ENCODE measurements around the gene PAX2. TPM values are rescaled to one million over a fixed set of nuclear protein-coding genes. Genes with fewer than 3 reads are reported as not detected.
"Not testable (repeated sequence)": the region's sequence is repeated elsewhere in the genome, so short reads cannot be mapped to it uniquely, and the experiment has no call there.

Gene PAX2
- 0.18 and 0.30 TPM in 2 replicates for total RNA-seq

GRCh38 chr10:100744987-100745881 lies at the start of gene PAX2:
TSS of gene PAX2 (plus strand) at chr10:100745582. CDS start at chr10:100746261, 679 bp downstream.
- no peaks in the 10 kb centered on the region for H3K9me3 Mint-ChIP-seq
- peak within 1 kb of the TSS; percentile 3 for H3K4me3 Mint-ChIP-seq (ENCODE audit: low read depth)
- H3K27me3 Mint-ChIP-seq (ENCODE audit: low read depth) = peaks cover 79% of the 10 kb centered on the region
- H3K36me3 Mint-ChIP-seq (ENCODE audit: low read depth) = peaks cover 4% of the 10 kb centered on the region
- no peak for DNase-seq (ENCODE audit: low spot score)
- intact Hi-C loops (cut with micrococcal nuclease) = loop anchor here (2.0 to 10.0 kb wide), 7 partner anchors 73 to 1213 kb away; partner anchors contain the start of gene NKX2-3
- peaks cover 9% of the 10 kb centered on the region for H3K4me1 Mint-ChIP-seq (ENCODE audit: low read depth)
- peak within 1 kb of the TSS; percentile 40 for H3K27ac Mint-ChIP-seq

GRCh38 chr10:100696477-100696901 lies 48.9 kb upstream of the PAX2 start:
- Mint-ChIP-seq H3K4me1 (ENCODE audit: low read depth) (peaks cover 7% of the 10 kb centered on the region), H3K27me3 (ENCODE audit: low read depth) (peaks cover 16% of the 10 kb centered on the region), H3K4me3 (ENCODE audit: low read depth) (no peak overlapping the region), H3K9me3 (no peaks in the 10 kb centered on the region), H3K27ac (no peak overlapping the region), H3K36me3 (ENCODE audit: low read depth) (no peaks in the 10 kb centered on the region)
- intact Hi-C loops (cut with micrococcal nuclease) = no loop called here
- DNase-seq (ENCODE audit: low spot score) = no peak

- no peak for DNase-seq (ENCODE audit: low spot score)
- Mint-ChIP-seq H3K4me3 (ENCODE audit: low read depth) (no peak overlapping the region), H3K36me3 (ENCODE audit: low read depth) (no peaks in the 10 kb centered on the region), H3K4me1 (ENCODE audit: low read depth) (peaks cover 7% of the 10 kb centered on the region), H3K27ac (no peak overlapping the region), H3K9me3 (no peaks in the 10 kb centered on the region), H3K27me3 (ENCODE audit: low read depth) (peaks cover 16% of the 10 kb centered on the region)
- intact Hi-C loops (cut with micrococcal nuclease) = no loop called here
Observed at GRCh38 chr10:100697070-100697469, 48.3 kb upstream of the PAX2 start.

GRCh38 chr10:100697631-100698030 lies 47.8 kb upstream of the PAX2 start:
- intact Hi-C loops (cut with micrococcal nuclease) = no loop called here
- Mint-ChIP-seq H3K9me3 (no peaks in the 10 kb centered on the region), H3K27me3 (ENCODE audit: low read depth) (peaks cover 16% of the 10 kb centered on the region), H3K36me3 (ENCODE audit: low read depth) (no peaks in the 10 kb centered on the region), H3K4me1 (ENCODE audit: low read depth) (peaks cover 7% of the 10 kb centered on the region), H3K4me3 (ENCODE audit: low read depth) (no peak overlapping the region), H3K27ac (no peak overlapping the region)
- DNase-seq (ENCODE audit: low spot score) = no peak

GRCh38 chr10:100701704-100702103 lies 43.7 kb upstream of the PAX2 start:
- H3K36me3 Mint-ChIP-seq (ENCODE audit: low read depth); intact Hi-C loops (cut with micrococcal nuclease); H3K4me1 Mint-ChIP-seq (ENCODE audit: low read depth); H3K27ac Mint-ChIP-seq; H3K4me3 Mint-ChIP-seq (ENCODE audit: low read depth); DNase-seq (ENCODE audit: low spot score); H3K9me3 Mint-ChIP-seq: not testable (repeated sequence)
- peaks cover 22% of the 10 kb centered on the region for H3K27me3 Mint-ChIP-seq (ENCODE audit: low read depth)

GRCh38 chr10:100705139-100705538 lies 40.2 kb upstream of the PAX2 start:
- Mint-ChIP-seq H3K4me3 (ENCODE audit: low read depth) (no peak overlapping the region), H3K36me3 (ENCODE audit: low read depth) (no peaks in the 10 kb centered on the region), H3K27ac (no peak overlapping the region), H3K9me3 (no peaks in the 10 kb centered on the region), H3K27me3 (ENCODE audit: low read depth) (peaks cover 35% of the 10 kb centered on the region), H3K4me1 (ENCODE audit: low read depth) (no peaks in the 10 kb centered on the region)
- intact Hi-C loops (cut with micrococcal nuclease) = no loop called here
- DNase-seq (ENCODE audit: low spot score) = no peak

GRCh38 chr10:100707261-100707848 lies 38.0 kb upstream of the PAX2 start:
- Mint-ChIP-seq H3K27ac (no peak overlapping the region), H3K36me3 (ENCODE audit: low read depth) (no peaks in the 10 kb centered on the region), H3K4me1 (ENCODE audit: low read depth) (no peaks in the 10 kb centered on the region)

GRCh38 chr10:100709146-100710082 lies 36.0 kb upstream of the PAX2 start:
- Mint-ChIP-seq H3K36me3 (ENCODE audit: low read depth) (no peaks in the 10 kb centered on the region), H3K9me3 (no peaks in the 10 kb centered on the region), H3K4me1 (ENCODE audit: low read depth) (no peaks in the 10 kb centered on the region), H3K4me3 (ENCODE audit: low read depth) (no peak overlapping the region), H3K27me3 (ENCODE audit: low read depth) (peaks cover 65% of the 10 kb centered on the region), H3K27ac (no peak overlapping the region)
- intact Hi-C loops (cut with micrococcal nuclease) = no loop called here
- DNase-seq (ENCODE audit: low spot score) = no peak

More at GRCh38 chr10:100707261-100707848, 38.0 kb upstream of the PAX2 start:
- Mint-ChIP-seq H3K27me3 (ENCODE audit: low read depth) (peaks cover 55% of the 10 kb centered on the region), H3K9me3 (no peaks in the 10 kb centered on the region), H3K4me3 (ENCODE audit: low read depth) (no peak overlapping the region)
- intact Hi-C loops (cut with micrococcal nuclease) = no loop called here
- DNase-seq (ENCODE audit: low spot score) = no peak

- intact Hi-C loops (cut with micrococcal nuclease) = no loop called here
- no peak overlapping the region for H3K4me3 Mint-ChIP-seq (ENCODE audit: low read depth)
- no peak overlapping the region for H3K27ac Mint-ChIP-seq
- H3K36me3 Mint-ChIP-seq (ENCODE audit: low read depth) = no peaks in the 10 kb centered on the region
- no peaks in the 10 kb centered on the region for H3K4me1 Mint-ChIP-seq (ENCODE audit: low read depth)
- DNase-seq (ENCODE audit: low spot score) = no peak
- H3K27me3 Mint-ChIP-seq (ENCODE audit: low read depth) = peaks cover 74% of the 10 kb centered on the region
- no peaks in the 10 kb centered on the region for H3K9me3 Mint-ChIP-seq
Observed at GRCh38 chr10:100710151-100710871, 35.1 kb upstream of the PAX2 start.

- no peak overlapping the region for H3K4me3 Mint-ChIP-seq (ENCODE audit: low read depth)
- peaks cover 81% of the 10 kb centered on the region for H3K27me3 Mint-ChIP-seq (ENCODE audit: low read depth)
- H3K4me1 Mint-ChIP-seq (ENCODE audit: low read depth) = no peaks in the 10 kb centered on the region
- no peak for DNase-seq (ENCODE audit: low spot score)
- H3K9me3 Mint-ChIP-seq = no peaks in the 10 kb centered on the region
- no peak overlapping the region for H3K27ac Mint-ChIP-seq
- H3K36me3 Mint-ChIP-seq (ENCODE audit: low read depth) = no peaks in the 10 kb centered on the region
- intact Hi-C loops (cut with micrococcal nuclease) = no loop called here
Observed at GRCh38 chr10:100713049-100713858, 32.1 kb upstream of the PAX2 start.

GRCh38 chr10:100713859-100714565 lies 31.4 kb upstream of the PAX2 start:
- Mint-ChIP-seq H3K9me3 (no peaks in the 10 kb centered on the region), H3K4me1 (ENCODE audit: low read depth) (no peaks in the 10 kb centered on the region), H3K27me3 (ENCODE audit: low read depth) (peaks cover 83% of the 10 kb centered on the region), H3K27ac (no peak overlapping the region), H3K36me3 (ENCODE audit: low read depth) (no peaks in the 10 kb centered on the region), H3K4me3 (ENCODE audit: low read depth) (no peak overlapping the region)
- intact Hi-C loops (cut with micrococcal nuclease) = no loop called here
- no peak for DNase-seq (ENCODE audit: low spot score)
